HG03139 (cell line): ENCODE results near the gene N4BP2L1.
A peak's percentile ranks its signal among the peaks of the same experiment; 100 is the strongest.

Experiments
- ATAC-seq: cut with Tn5 transposase; IDR thresholded peaks from one replicate; pipeline ENCODE4 v1.9.1; 2021; ENCODE audit not compliant: unreplicated experiment

The N4BP2L1 gene

DNA sequence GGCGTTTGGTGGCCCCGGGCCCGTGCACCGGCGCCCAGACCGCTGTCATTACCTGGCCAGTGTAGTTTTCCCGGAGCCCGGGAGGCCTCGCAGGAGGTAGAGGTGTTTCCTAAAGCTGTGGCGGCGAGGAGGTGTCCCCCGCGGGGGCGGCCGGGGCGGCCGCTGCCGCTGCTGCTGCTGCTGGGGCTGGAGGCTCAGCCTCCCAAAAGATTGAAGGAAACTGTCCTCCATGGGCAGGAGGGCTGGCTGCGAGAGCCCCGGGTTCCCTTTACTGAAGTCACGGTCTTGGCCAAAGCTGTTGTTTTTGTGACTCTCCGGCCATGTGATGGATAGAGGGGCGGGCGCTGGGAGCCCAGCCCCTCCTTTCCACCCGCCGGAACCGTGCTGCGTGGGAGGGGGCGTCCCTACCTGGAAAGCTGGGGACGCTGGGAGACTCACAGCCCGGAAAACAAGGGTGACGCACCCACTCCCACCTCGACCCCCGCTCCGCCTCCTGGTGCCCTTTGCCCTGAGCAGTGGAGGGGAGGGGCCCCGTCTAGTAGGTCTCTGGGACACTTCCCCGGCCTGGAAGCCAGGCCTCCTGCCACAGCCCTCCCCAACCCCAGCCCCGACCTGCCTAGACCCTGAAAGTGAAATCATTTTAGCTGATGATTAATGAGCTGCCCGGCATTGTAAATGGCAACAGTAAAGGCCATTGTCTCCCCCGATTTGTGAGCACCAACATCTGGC lies at the start of gene N4BP2L1:
Gene N4BP2L1 (minus strand): TSS at position 279 of the 729 bp plus-strand sequence. CDS start 48 bp downstream, at position 231.
- ATAC-seq, result peak; percentile 69

DNA sequence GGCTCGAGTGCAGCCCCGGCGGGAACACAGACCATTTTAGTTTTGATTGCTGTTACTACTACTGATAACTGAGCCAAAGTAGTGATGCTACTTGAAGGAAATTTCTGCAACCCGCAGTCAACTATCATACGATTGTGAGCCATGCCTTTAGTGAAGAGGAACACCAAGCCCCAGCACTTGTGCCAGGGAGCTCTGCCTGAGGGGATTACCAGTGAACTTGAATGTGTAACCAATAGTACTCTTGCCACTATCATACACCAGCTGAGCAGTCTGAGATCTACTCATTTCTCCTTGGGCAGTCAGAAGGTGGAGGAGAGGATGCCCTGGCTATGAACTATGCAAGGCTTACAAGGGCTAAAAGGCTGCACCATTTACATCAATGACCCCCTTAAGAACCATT lies 49.0 kb upstream of the N4BP2L1 start:
- ATAC-seq, result no peak

DNA sequence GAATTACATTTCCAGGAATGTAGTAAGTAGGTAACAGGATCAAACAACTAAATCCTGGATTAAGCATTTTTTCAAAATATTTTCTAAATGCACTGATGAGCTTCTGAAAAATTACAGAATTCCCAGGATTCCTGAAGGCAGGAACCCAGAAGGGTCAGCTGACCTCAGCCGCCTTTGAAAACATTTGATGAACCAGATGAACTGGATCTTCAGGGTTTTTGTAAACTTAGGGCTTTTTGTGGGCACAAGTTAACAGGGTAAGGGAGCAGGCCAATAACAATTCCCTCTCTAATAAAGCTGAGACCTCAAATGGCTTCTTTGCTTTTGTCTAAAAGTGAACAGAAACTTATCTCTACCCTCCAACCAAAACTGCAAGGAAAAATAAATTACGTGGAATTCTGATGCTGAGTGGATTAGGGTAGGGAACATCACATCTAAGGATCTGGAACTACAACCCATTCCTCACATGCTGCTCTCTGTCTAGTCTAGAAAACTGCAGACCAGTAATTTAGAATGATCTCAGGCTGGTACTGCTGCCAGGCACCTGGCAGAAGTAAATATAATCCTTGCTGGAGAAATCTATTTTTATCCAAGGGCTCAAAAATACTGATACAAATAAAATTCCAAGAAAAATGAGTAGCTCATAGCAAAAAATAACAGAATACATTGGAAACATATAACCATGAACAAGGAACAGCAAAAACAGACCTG lies 48.2 kb upstream of the N4BP2L1 start:
- ATAC-seq, result no peak

DNA sequence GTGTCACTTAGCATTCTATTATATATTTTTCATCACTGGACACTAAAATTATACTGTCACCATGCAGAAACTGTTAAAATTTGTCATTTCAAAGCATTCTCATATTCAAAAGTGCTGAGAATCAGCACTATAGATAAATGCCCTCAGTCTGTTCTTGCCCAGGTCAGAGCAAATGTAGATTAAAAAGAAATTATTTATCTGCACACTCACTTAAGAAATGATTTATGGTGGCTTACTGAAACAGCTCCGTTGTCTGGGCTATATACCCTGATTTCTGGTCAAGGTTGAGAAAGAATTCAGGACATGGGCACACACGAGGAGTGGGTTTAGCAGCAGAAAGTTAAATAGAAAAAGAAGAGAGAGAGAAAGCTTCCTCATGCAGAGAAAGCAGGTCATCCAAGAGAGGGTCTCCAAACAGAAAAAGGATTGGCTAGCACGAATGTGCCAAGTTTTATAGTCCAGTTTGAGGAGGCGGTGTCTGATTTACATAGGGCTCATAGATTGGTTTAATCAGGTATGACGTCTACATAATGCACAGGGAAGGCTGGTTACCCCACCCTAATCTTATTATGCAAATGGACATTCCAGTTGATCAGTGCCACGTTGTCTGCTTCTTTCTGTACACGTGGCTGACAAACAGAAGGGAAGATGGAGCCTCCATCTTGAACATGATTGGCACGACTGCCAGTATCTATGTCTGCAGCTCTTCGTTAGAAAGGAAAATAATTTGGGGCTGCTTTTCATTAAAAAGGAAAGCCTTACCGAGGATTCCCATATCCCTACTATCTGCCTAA lies 47.3 kb upstream of the N4BP2L1 start:
- no peak for ATAC-seq

DNA sequence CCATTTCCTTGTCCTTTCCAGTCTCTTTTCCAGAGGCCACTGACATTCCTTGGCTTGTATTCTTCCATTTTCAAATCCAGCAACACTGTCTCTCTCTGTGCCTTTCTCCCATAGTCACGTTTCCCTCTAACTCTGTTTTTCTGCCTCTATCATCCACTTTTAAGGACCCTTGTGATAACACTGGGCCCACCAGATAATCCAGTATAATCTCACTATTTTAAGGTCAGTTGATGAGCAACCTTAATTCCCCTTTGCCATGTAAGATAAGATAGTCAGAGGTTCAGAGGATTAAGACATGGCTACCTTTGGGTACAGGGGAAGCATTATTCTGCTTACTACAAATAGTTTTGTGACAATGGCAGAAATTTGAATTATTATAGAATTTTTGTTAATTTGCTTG lies 45.7 kb upstream of the N4BP2L1 start:
- ATAC-seq, result no peak

DNA sequence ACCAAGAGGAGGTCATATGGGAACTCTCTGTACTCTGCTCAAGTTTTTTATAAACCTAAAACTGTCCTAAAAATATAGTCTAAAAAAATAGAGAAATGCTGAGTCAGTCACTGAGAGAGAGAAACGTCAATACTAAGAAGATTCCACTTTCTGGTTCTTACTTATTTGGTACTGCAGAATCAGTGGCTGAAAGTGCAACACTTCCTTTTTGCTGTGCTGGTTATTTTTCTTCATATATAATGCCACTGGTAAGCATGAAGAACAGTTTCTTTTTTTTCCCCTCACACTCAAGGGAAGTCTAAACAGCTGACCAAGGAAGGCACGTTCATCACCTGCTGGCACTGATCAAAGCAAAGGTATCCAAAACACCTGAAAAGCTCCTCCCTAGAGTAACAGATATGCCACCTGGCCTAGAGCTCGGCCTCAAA lies 44.3 kb upstream of the N4BP2L1 start:
- ATAC-seq, result no peak

DNA sequence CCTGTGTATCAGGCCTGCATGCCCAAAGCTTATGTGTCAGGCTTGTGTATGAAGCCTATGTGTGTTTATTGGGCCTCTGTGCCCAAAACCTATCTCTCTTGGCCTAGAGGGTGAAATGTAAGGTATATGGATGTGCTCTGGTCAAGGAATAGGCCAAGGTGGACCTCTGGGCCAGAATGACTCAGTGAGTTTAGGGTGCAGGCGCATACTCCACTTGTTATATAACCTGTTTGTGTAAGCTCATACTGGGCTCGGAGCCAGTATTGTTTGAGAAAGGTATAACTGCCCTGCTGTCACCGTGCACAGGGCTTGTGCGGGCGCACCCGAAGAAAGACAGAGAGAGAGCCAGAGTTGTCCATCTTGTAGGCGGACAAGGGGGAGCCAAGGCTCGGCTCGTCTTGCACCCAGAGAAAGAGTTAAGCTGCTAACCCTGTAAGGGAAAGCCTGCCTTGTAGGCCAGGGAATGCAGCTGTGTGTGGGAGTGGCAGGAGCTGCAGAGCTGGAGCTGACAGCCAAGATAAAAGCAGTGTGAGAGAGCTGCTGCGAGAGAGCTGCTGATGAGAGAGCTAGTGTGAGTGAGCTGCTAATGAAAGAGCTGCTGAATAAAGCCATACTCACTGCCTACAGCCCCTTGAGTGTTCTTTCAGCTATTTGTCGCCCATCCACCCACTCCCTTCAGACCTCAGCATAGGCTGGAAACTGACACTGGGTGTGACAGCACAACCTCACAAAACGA lies 43.4 kb upstream of the N4BP2L1 start:
- no peak for ATAC-seq

DNA sequence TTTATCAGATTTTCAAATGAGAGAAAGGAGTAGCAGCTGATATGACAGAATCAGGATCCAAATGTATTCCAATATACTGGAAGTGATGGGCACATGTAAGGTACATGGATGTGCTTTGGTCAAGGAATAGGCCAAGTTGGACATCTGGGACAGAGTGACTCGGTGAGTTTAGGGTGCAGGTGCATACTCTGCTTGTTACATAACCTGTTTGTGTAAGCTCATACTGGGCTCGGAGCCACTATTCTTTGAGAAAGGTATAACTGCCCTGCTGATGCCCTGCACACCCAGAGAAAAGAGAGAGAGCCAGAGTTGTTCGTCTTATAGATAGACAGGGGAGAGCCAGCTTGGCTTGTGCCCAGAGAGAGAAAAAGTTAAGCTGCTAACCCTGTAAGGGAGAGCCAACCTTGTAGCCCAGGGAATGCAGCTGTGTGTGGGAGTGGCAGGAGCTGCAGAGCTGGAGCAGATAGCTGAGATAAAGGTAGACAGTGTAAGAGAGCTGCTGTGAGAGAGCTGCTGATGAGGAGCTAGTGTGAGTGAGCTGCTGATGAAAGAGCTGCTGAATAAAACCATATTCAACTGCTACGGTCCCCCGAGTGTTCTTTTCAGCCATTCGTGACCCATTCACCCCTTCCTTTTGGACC lies 40.7 kb upstream of the N4BP2L1 start:
- no peak for ATAC-seq

DNA sequence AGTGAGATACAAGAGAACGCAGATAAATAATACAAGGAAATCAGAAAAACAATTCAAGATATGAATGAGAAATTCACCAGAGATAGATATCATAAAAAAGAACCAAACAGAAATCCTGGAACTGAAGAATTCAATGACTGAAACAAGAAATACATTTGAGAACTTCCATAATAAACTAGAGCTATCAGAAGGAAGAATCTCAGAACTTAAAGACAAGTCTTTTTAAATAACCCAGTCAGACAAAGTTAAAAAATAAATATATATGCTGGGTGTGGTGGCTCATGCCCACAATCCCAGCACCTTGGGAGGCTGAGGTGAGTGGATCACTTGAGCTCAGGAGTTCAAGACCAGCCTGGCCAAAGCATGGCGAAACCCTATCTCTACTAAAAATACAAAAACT lies 28.7 kb upstream of the N4BP2L1 start:
- no peak for ATAC-seq

DNA sequence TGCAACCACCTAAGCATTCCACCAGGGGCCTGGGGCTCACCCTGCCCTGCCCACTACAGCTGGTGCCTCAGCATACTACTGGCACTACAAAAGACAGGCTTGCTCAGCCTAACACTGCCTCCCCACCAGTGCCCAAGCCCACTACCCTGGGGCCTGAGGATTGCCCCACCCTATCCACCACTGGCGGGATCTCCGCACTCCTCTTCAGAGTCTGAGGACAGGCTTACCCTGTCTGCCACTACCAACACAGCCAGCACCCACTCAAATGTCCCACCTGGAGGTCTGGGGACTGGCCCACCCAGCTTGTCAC lies 27.6 kb upstream of the N4BP2L1 start:
- no peak for ATAC-seq

DNA sequence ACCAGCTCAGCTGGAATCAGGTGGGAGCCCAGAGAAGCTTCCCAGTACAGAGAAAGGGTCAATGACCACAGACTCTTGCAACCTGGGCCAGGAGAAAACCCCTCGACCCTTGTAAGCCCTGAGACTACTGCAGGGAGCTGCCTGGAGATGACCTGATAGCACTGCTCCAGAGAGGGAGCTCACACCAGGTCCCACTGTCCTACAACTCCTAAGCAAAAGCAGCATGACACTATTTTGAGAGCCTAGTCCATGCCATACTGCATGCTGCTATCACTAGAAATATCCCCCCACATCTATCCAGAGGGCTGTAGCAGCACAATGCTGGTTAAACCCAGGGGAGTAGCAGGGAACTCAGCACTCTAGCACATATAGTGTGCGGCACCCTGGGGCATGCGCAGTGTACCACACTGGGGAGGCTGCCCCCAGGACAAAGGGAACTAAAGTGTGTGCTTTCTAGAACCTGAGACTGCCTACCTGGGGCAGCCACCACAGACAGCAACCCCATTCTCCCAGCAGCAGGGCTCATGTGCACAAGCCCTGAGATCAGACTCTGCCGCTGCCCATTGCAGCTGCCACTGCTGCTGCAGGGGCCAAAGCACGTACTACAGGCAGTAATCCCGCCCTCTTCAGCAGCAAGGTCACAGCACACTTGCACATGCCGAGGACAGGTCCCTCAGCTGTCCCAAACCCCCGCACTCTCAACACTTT lies 27.1 kb upstream of the N4BP2L1 start:
- no peak for ATAC-seq

DNA sequence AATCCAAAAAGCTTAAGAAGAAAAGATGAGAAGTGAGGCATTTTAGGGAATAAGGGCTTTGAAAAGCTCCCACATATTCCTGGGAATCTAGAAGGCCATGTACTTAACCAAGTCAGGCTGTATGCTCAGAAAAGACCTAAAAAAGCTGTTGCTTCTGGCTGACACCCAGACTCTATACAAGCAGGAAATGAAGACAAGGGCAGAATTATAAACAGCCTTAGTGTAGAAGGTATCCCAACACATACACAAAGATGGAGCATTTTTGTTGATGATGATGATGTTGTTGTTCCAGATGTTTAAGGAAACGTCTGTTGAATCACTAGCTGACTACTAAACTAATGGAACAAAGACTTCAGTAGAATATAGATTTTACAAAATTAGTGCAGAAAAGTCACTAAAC lies 26.1 kb upstream of the N4BP2L1 start:
- no peak for ATAC-seq

DNA sequence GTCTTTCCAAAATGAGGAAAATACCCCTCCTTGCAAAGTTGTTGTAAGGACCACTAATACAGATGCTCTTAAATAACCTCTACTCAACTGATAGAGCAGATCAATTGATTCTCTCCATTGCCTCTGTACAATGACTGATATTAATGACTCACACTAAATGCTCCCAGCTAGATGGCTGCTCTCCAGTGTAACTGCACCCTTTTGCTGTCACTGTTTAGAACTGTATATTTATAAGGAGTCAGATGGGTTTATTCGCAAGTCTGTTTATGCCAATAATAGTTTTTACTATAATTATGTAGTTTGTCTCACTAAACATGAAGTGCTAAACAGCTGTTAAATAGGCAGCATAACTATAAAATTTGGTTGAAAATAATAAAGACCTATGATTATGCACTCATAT lies 21.0 kb upstream of the N4BP2L1 start:
- ATAC-seq, result no peak

DNA sequence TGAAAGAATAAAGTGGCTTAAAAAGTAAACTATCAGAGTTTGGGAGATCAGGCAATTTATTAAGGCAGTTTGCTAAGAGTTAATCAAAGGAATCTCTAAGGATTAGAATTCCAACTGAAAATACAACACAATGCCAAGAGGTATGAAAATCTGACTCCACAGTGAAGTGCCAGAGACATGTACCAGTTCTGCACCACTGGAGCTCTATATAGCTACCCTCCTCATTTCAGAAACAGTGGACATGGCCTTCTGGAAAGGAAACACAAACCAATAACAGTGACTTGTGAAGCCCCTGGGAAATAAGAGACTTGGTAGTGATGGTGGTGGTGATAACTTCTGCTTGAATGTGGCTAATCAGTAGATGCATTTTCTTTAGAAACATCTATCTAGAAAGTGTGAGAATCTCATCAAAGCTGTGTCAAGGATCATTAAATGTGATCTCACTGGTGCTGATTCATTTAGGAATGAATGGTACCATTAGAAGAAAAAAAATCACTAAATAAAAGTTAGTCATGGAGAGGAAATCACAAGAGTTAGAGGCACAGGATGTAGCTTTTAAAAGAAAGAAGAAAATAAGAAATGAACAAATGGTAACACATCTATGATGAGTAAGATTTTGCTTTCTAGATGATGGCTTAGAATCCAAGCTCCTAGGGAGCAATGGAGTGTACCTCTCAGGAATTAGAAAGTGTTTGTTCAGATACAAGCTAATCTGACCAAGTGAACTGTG lies 20.1 kb upstream of the N4BP2L1 start:
- no peak for ATAC-seq

DNA sequence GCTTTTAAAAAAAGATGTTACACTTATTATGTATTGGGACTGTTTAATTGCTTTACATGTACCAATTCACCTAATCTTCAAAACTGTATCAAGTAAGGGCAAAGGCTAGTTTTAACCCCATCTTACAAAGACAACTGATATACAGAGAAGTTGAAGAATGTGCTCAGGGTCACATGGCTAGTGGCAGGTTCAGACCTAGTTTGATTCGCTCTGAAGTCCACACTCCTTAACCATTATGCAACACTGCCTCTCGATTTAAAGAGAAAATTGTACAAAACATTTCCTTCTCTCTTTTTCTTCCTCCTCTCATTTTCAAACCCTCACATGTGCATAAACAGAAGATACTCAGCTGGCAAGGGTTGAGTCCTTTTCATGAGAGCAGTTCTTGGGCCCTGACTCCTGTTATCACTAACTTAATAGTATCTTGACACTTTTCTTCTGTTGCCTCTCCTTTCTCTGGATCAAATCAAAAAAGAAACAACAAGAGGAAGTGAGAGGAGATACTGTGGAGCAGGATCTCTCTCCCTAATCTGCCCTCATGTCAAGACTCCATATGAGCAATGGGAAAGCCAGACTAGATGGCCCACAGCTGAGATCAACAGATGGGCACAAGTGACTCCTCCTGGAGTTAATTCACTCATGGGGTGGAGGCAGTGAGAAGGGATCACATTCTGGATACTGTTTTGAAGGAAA lies 19.0 kb upstream of the N4BP2L1 start:
- no peak for ATAC-seq

DNA sequence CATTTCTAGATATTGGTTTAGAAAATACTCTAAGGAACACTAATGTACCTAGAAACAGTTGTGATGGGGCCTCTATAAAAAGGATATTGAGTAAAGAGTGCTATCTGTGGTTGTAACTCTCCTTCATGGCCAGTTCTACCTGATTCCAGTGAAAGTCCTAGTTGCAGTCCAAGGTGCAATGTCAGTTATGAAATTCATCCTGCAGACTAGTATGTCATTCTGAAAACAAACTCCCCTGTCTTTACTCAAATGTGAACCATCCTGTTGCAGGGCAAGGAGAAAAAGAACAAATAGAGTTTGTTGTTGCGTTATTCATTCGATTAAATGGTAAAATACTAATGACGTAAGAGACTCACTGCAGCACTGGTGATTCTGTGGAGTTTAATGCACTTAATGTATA lies 18.3 kb upstream of the N4BP2L1 start:
- no peak for ATAC-seq

DNA sequence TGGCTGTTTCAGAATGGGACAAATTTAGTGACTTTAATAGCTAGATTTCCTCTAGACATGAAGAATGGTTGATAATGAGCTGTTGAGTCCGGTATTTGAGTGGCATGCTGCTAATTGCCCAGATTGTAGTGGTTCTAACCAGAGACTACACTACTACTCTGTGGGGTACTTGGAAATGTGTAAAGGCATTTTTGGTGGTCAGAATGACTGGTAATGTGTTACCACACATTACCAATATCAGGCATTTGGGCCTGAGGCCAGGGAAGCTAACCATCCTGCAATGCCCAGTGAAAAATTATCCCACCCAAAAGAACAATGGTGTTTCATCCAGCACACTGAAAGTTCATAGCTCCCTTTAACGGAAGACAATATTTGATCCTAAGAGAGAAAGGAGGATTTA lies 17.5 kb upstream of the N4BP2L1 start:
- no peak for ATAC-seq

DNA sequence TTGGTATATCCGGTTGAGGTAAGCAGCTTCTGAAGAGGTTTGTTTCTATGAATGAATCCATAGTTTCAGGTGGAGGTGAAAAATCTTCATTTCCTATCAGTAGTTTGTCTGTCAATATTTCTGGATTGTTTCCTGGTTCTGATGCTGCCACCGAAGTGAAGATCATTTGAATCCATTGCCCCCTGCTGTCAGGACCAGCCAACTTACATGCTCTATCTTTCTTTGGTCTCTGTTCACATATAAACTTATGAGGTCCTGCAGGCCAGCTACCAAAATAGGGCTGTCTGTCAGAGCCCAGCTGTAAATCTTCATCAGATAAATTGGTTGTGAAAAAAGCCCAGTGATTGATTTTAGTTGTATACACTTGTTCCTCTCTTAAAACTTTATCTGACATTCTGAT lies 15.2 kb upstream of the N4BP2L1 start:
- ATAC-seq, result peak; percentile 60

DNA sequence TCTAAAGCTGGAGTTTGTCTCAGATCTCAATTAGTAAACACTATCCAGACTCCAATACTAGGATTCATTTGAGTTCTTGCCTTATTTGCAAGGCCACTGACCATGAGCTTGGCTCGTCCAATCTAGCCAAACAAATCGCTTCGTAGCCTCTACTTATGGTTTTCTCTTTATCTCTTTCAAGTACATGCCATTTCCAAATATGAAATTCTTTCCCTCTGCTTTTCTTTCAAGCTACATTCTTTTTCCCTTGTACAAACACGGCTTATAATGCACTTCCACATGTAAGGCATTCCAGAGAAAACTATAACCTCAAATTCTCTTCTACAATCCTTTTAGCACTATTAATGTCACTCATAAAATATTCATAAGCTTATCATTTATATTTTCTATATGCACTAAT lies 10.9 kb upstream of the N4BP2L1 start:
- no peak for ATAC-seq
